IgD-negative memory B cell (primary cell): ENCODE measurements around the gene SGTB. TPM values are rescaled to one million over a fixed set of nuclear protein-coding genes. Genes with fewer than 3 reads are reported as not detected.
"Not testable (repeated sequence)": the region's sequence is repeated elsewhere in the genome, so short reads cannot be mapped to it uniquely, and the experiment has no call there.

ENCODE experiments used
- H3K27ac Mint-ChIP-seq, 3 donors: one replicate each; pipeline ENCODE4 v1.8.0; 2020 to 2022; ENCODE audit warnings: mild to moderate bottlenecking in 3 of 3, mixed read lengths in 3 of 3, moderate library complexity in 1 of 3
- H3K27me3 Mint-ChIP-seq: one replicate; pipeline ENCODE4 v1.8.0; 2021; ENCODE audit warnings: mixed read lengths
- H3K36me3 Mint-ChIP-seq: one replicate; pipeline ENCODE4 v1.8.0; 2020; ENCODE audit warnings: mild to moderate bottlenecking, mixed read lengths
- H3K4me1 Mint-ChIP-seq, 3 donors: one replicate each; pipeline ENCODE4 v1.8.0; 2020 to 2022; ENCODE audit warnings: mixed read lengths in 3 of 3, mild to moderate bottlenecking in 1 of 3
- H3K4me3 Mint-ChIP-seq, 4 donors: one replicate each; pipeline ENCODE4 v1.8.0; 2020 to 2022; ENCODE audit warnings: mild to moderate bottlenecking in 4 of 4, mixed read lengths in 4 of 4, moderate library complexity in 3 of 4
- H3K9me3 Mint-ChIP-seq, 3 donors: one replicate each; pipeline ENCODE4 v1.8.0; 2020 to 2021; ENCODE audit warnings: mixed read lengths in 3 of 3, mild to moderate bottlenecking in 1 of 3
- polyA plus RNA-seq: library from polyadenylated mRNA; unstranded; fragments of 300-500 nt; fragmentation: Illumina TruSeq; gene quantifications from one replicate; pipeline ENCODE4 v1.2.3, GENCODE V29; 2021

Gene SGTB
- polyA plus RNA-seq, 1 donor from 2014 or later, result 2.9 TPM

- H3K9me3 Mint-ChIP-seq, result no peaks in the 10 kb centered on the region
- peaks cover 14% of the 10 kb centered on the region in 3 donors for H3K4me1 Mint-ChIP-seq
- H3K36me3 Mint-ChIP-seq, result peaks cover 11% of the 10 kb centered on the region
- H3K27ac Mint-ChIP-seq, result no peak overlapping the region
- H3K4me3 Mint-ChIP-seq, result peak overlapping the region in 2 of 4 donors; percentile 24 to 60
- H3K27me3 Mint-ChIP-seq, result no peaks in the 10 kb centered on the region
Observed at GRCh38 chr5:65718576-65719310, 3.2 kb downstream of the SGTB start.

- Mint-ChIP-seq H3K9me3 (no peaks in the 10 kb centered on the region), H3K27ac (peak overlapping the region in 1 of 3 donors; percentile 17), H3K4me1 (no peaks in the 10 kb centered on the region), H3K36me3 (peaks cover 5% of the 10 kb centered on the region), H3K27me3 (no peaks in the 10 kb centered on the region), H3K4me3 (no peak overlapping the region)
Observed at GRCh38 chr5:65708145-65708544, 13.8 kb downstream of the SGTB start.

GRCh38 chr5:65707663-65708062, 14.2 kb downstream of the SGTB start:
- Mint-ChIP-seq H3K4me3 (no peak overlapping the region), H3K27me3 (no peaks in the 10 kb centered on the region), H3K36me3 (peaks cover 5% of the 10 kb centered on the region), H3K9me3 (no peaks in the 10 kb centered on the region), H3K27ac (no peak overlapping the region), H3K4me1 (no peaks in the 10 kb centered on the region)

- H3K4me1 Mint-ChIP-seq, result no peaks in the 10 kb centered on the region
- H3K27ac Mint-ChIP-seq, result no peak overlapping the region
- H3K27me3 Mint-ChIP-seq, result no peaks in the 10 kb centered on the region
- H3K4me3 Mint-ChIP-seq, result no peak overlapping the region
- H3K36me3 Mint-ChIP-seq, result peaks cover 16% of the 10 kb centered on the region
- H3K9me3 Mint-ChIP-seq, result no peaks in the 10 kb centered on the region
Observed at GRCh38 chr5:65704621-65705239, 17.2 kb downstream of the SGTB start.

GRCh38 chr5:65702036-65702435, 19.9 kb downstream of the SGTB start:
- H3K36me3 Mint-ChIP-seq, result peaks cover 16% of the 10 kb centered on the region
- H3K4me1 Mint-ChIP-seq, result no peaks in the 10 kb centered on the region
- H3K9me3 Mint-ChIP-seq, result no peaks in the 10 kb centered on the region
- H3K27ac Mint-ChIP-seq, result no peak overlapping the region
- no peaks in the 10 kb centered on the region for H3K27me3 Mint-ChIP-seq
- no peak overlapping the region for H3K4me3 Mint-ChIP-seq

- H3K4me3 Mint-ChIP-seq, result no peak overlapping the region
- peaks cover 16% of the 10 kb centered on the region for H3K36me3 Mint-ChIP-seq
- no peaks in the 10 kb centered on the region for H3K4me1 Mint-ChIP-seq
- H3K27me3 Mint-ChIP-seq, result no peaks in the 10 kb centered on the region
- no peaks in the 10 kb centered on the region for H3K9me3 Mint-ChIP-seq
- H3K27ac Mint-ChIP-seq, result no peak overlapping the region
Observed at GRCh38 chr5:65699338-65699737, 22.6 kb downstream of the SGTB start.

GRCh38 chr5:65696892-65697291, 25.0 kb downstream of the SGTB start:
- H3K27me3 Mint-ChIP-seq, result no peaks in the 10 kb centered on the region
- H3K27ac Mint-ChIP-seq, result no peak overlapping the region
- H3K9me3 Mint-ChIP-seq, result no peaks in the 10 kb centered on the region
- no peaks in the 10 kb centered on the region for H3K4me1 Mint-ChIP-seq
- H3K4me3 Mint-ChIP-seq, result no peak overlapping the region
- peaks cover 13% of the 10 kb centered on the region for H3K36me3 Mint-ChIP-seq

GRCh38 chr5:65695896-65696295, 26.0 kb downstream of the SGTB start:
- Mint-ChIP-seq H3K27me3 (no peaks in the 10 kb centered on the region), H3K27ac (no peak overlapping the region), H3K4me3 (no peak overlapping the region), H3K4me1 (no peaks in the 10 kb centered on the region), H3K36me3 (peaks cover 9% of the 10 kb centered on the region), H3K9me3 (no peaks in the 10 kb centered on the region)

GRCh38 chr5:65695162-65695755, 26.6 kb downstream of the SGTB start:
- Mint-ChIP-seq H3K4me3 (no peak overlapping the region), H3K36me3 (peaks cover 9% of the 10 kb centered on the region), H3K9me3 (no peaks in the 10 kb centered on the region), H3K27me3 (no peaks in the 10 kb centered on the region), H3K4me1 (no peaks in the 10 kb centered on the region), H3K27ac (no peak overlapping the region)

GRCh38 chr5:65693121-65693520, 28.8 kb downstream of the SGTB start:
- Mint-ChIP-seq H3K36me3 (peaks cover 8% of the 10 kb centered on the region), H3K9me3 (no peaks in the 10 kb centered on the region), H3K4me1 (no peaks in the 10 kb centered on the region), H3K4me3 (no peak overlapping the region), H3K27ac (no peak overlapping the region), H3K27me3 (no peaks in the 10 kb centered on the region)

- peaks cover 18% of the 10 kb centered on the region for H3K36me3 Mint-ChIP-seq
- no peaks in the 10 kb centered on the region for H3K9me3 Mint-ChIP-seq
- H3K4me1 Mint-ChIP-seq, result no peaks in the 10 kb centered on the region
- no peak overlapping the region for H3K27ac Mint-ChIP-seq
- no peak overlapping the region for H3K4me3 Mint-ChIP-seq
- no peaks in the 10 kb centered on the region for H3K27me3 Mint-ChIP-seq
Observed at GRCh38 chr5:65682148-65682547, 39.8 kb downstream of the SGTB start.

- H3K4me1 Mint-ChIP-seq, H3K9me3 Mint-ChIP-seq, H3K27me3 Mint-ChIP-seq, H3K4me3 Mint-ChIP-seq: not testable (repeated sequence)
- peaks cover 12% of the 10 kb centered on the region for H3K36me3 Mint-ChIP-seq
- H3K27ac Mint-ChIP-seq, result peak overlapping the region in 1 of 3 donors; percentile 16
Observed at GRCh38 chr5:65676056-65676455, 45.9 kb downstream of the SGTB start.

GRCh38 chr5:65674749-65675148, 47.2 kb downstream of the SGTB start:
- Mint-ChIP-seq H3K27me3 (no peaks in the 10 kb centered on the region), H3K4me1 (no peaks in the 10 kb centered on the region), H3K9me3 (no peaks in the 10 kb centered on the region), H3K4me3 (no peak overlapping the region), H3K27ac (peak overlapping the region in 1 of 3 donors; percentile 33), H3K36me3 (peaks cover 4% of the 10 kb centered on the region)

- no peak overlapping the region for H3K27ac Mint-ChIP-seq
- H3K9me3 Mint-ChIP-seq, result no peaks in the 10 kb centered on the region
- no peak overlapping the region for H3K4me3 Mint-ChIP-seq
- H3K27me3 Mint-ChIP-seq, result no peaks in the 10 kb centered on the region
- H3K4me1 Mint-ChIP-seq, result no peaks in the 10 kb centered on the region
- peaks cover 5% of the 10 kb centered on the region for H3K36me3 Mint-ChIP-seq
Observed at GRCh38 chr5:65672796-65673195, 49.1 kb downstream of the SGTB start.

- Mint-ChIP-seq H3K27ac (no peak overlapping the region), H3K4me3 (no peak overlapping the region), H3K4me1 (no peaks in the 10 kb centered on the region), H3K36me3 (peaks cover 2% of the 10 kb centered on the region), H3K27me3 (no peaks in the 10 kb centered on the region), H3K9me3 (no peaks in the 10 kb centered on the region)
Observed at GRCh38 chr5:65668696-65669095, 53.2 kb downstream of the SGTB start.
